Transverse colon (tissue), 3 donors: ENCODE data around the gene ZNF837.

Source experiments
- POLR2A ChIP-seq: fragments of 450-650 bp; IDR thresholded peaks from one replicate; pipeline ENCODE4 v1.6.1; 2016; ENCODE audit warnings: antibody characterized with exemption, mild to moderate bottlenecking, moderate library complexity
- TF ChIP-seq, protein P1 (sequence below), 5 experiments: fragments of 200-600 bp in 3 of 5; fragments of 450-650 bp in 2 of 5; sonication (generic) in 3 of 5; IDR thresholded peaks; 1 replicate in 2 of 5; 2 replicates in 3 of 5; pipeline ENCODE4 v1.5.1; 2016 to 2017; ENCODE audit warnings: antibody characterized with exemption in 5 of 5, inconsistent platforms in 3 of 5, mild to moderate bottlenecking in 2 of 5, moderate library complexity in 1 of 5

DNA sequence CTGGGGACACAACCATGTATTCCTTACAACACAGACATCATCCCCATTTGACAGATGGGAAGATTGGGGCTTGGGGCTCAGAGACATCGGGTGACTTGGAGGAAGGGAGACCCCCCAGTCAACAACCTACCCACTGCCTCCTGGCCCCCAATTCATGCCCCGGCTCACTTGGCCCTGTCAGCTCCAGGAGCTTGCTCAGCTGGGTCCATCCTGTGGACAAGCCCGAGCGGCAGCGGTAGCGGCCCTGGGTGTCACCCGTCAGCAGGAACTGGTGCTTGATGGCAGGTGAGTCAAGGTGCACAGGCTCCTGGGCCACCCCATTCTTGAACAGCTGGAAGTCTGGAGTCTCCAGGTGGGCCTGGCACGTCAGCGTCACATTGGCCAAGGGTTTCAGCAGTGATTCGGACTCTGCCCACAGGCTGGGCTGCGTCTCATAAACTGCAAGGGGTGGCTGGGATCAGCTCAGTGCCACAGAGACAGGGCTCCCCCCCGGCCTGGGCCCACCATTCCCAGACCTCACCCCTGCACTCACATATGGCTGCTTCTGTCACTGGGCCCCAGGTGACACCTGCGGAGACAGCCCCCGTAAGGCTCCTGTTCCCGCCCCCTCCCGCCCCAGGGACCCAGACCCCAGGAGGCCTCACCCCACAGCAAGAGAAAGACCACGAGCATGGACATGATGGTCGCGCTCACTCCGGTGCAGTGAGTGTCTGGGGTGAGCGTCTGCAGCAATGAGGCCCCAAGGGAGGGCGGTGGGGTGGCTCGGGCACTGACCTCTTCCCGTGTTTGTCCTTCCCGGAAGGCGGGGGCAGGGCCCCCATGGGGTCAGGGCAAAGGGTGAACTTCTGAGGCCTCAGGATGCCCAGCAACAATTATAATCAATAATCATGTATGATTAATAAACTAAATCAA is 27.8 kb downstream of the ZNF837 start, which contains the start of gene A1BG:
- TF ChIP-seq, protein P1, sequence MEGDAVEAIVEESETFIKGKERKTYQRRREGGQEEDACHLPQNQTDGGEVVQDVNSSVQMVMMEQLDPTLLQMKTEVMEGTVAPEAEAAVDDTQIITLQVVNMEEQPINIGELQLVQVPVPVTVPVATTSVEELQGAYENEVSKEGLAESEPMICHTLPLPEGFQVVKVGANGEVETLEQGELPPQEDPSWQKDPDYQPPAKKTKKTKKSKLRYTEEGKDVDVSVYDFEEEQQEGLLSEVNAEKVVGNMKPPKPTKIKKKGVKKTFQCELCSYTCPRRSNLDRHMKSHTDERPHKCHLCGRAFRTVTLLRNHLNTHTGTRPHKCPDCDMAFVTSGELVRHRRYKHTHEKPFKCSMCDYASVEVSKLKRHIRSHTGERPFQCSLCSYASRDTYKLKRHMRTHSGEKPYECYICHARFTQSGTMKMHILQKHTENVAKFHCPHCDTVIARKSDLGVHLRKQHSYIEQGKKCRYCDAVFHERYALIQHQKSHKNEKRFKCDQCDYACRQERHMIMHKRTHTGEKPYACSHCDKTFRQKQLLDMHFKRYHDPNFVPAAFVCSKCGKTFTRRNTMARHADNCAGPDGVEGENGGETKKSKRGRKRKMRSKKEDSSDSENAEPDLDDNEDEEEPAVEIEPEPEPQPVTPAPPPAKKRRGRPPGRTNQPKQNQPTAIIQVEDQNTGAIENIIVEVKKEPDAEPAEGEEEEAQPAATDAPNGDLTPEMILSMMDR (IDR thresholded peaks at IDR 0.05) = no peak
- TF ChIP-seq POLR2A = no peak
